ENCODE data around the gene BHLHA15. TPM values are rescaled to one million over a fixed set of nuclear protein-coding genes. Genes with fewer than 3 reads are reported as not detected.

Gene BHLHA15
- total and polyA plus RNA-seq, 2 donors (not counting 1 experiment from before 2014, with no cell fraction given), result 0.33 TPM; not detected in 1

GRCh38 chr7:98167653-98168052 lies 43.6 kb upstream of the BHLHA15 start:
- H4K20me1 ChIP-seq (ENCODE audit: control insufficient read depth, extremely low read depth, insufficient read depth, low read length), result no peaks in the 10 kb centered on the region
- no peaks in the 10 kb centered on the region for H3K36me3 ChIP-seq (ENCODE audit: control insufficient read depth, insufficient read depth, low read length)
- no peaks in the 10 kb centered on the region for H3K27me3 ChIP-seq (ENCODE audit: control insufficient read depth, insufficient read depth, low read length)
- H3K4me2 ChIP-seq (ENCODE audit: extremely low read depth, insufficient read depth, low read length), result no peak overlapping the region
- no peaks in the 10 kb centered on the region for H3K9me3 ChIP-seq (ENCODE audit: control insufficient read depth, insufficient read depth, low read depth, low read length)
- no peaks in the 10 kb centered on the region for H3K79me2 ChIP-seq (ENCODE audit: control insufficient read depth, insufficient read depth, low read length)
- H3K9ac ChIP-seq (ENCODE audit: insufficient read depth, low read length), result no peak overlapping the region
- no peak overlapping the region for H2AFZ ChIP-seq (ENCODE audit: low read length)
- no peak overlapping the region for H3K4me3 ChIP-seq (replicated peaks in 1 of 4; ENCODE audit: control extremely low read depth in 1 of 4, insufficient read depth in 1 of 4, low read depth in 3 of 4, low read length in 4 of 4)
- no peaks in the 10 kb centered on the region for H3K4me1 ChIP-seq (ENCODE audit: control insufficient read depth, extremely low read depth, insufficient read depth, low read length)
- no peak for DNase-seq (ENCODE audit: low read depth in 2 of 2)
- H3K27ac ChIP-seq (ENCODE audit: insufficient read depth, low read length), result no peak overlapping the region
- no peak for TF ChIP-seq EZH2 (IDR thresholded peaks at IDR 0.05; ENCODE audit: low read length, missing control alignments)
- no peak for TF ChIP-seq CTCF (conservative IDR thresholded peaks at IDR 0.05 in 1 of 2, IDR thresholded peaks at IDR 0.05 in 1 of 2; ENCODE audit: low read depth in 1 of 2, low read length in 2 of 2)

GRCh38 chr7:98168181-98168903 lies 42.9 kb upstream of the BHLHA15 start:
- H3K9me3 ChIP-seq (ENCODE audit: control insufficient read depth, insufficient read depth, low read depth, low read length), result no peaks in the 10 kb centered on the region
- no peaks in the 10 kb centered on the region for H4K20me1 ChIP-seq (ENCODE audit: control insufficient read depth, extremely low read depth, insufficient read depth, low read length)
- H3K27me3 ChIP-seq (ENCODE audit: control insufficient read depth, insufficient read depth, low read length), result no peaks in the 10 kb centered on the region
- no peak overlapping the region for H3K4me3 ChIP-seq (replicated peaks in 1 of 4; ENCODE audit: control extremely low read depth in 1 of 4, insufficient read depth in 1 of 4, low read depth in 3 of 4, low read length in 4 of 4)
- no peaks in the 10 kb centered on the region for H3K36me3 ChIP-seq (ENCODE audit: control insufficient read depth, insufficient read depth, low read length)
- peak; percentile 85 to 91 for TF ChIP-seq CTCF (conservative IDR thresholded peaks at IDR 0.05 in 1 of 2, IDR thresholded peaks at IDR 0.05 in 1 of 2; ENCODE audit: low read depth in 1 of 2, low read length in 2 of 2)
- no peak for TF ChIP-seq EZH2 (IDR thresholded peaks at IDR 0.05; ENCODE audit: low read length, missing control alignments)
- H2AFZ ChIP-seq (ENCODE audit: low read length), result no peak overlapping the region
- no peak overlapping the region for H3K4me2 ChIP-seq (ENCODE audit: extremely low read depth, insufficient read depth, low read length)
- no peaks in the 10 kb centered on the region for H3K4me1 ChIP-seq (ENCODE audit: control insufficient read depth, extremely low read depth, insufficient read depth, low read length)
- no peak overlapping the region for H3K27ac ChIP-seq (ENCODE audit: insufficient read depth, low read length)
- no peaks in the 10 kb centered on the region for H3K79me2 ChIP-seq (ENCODE audit: control insufficient read depth, insufficient read depth, low read length)
- DNase-seq (ENCODE audit: low read depth in 2 of 2), result peak; percentile 63 to 72
- no peak overlapping the region for H3K9ac ChIP-seq (ENCODE audit: insufficient read depth, low read length)

- no peak overlapping the region for H3K27ac ChIP-seq (ENCODE audit: insufficient read depth, low read length)
- H3K79me2 ChIP-seq (ENCODE audit: control insufficient read depth, insufficient read depth, low read length), result no peaks in the 10 kb centered on the region
- H3K27me3 ChIP-seq (ENCODE audit: control insufficient read depth, insufficient read depth, low read length), result no peaks in the 10 kb centered on the region
- H3K9ac ChIP-seq (ENCODE audit: insufficient read depth, low read length), result no peak overlapping the region
- no peak overlapping the region for H3K4me3 ChIP-seq (replicated peaks in 1 of 4; ENCODE audit: control extremely low read depth in 1 of 4, insufficient read depth in 1 of 4, low read depth in 3 of 4, low read length in 4 of 4)
- no peaks in the 10 kb centered on the region for H3K36me3 ChIP-seq (ENCODE audit: control insufficient read depth, insufficient read depth, low read length)
- no peak for DNase-seq (ENCODE audit: low read depth in 2 of 2)
- H3K9me3 ChIP-seq (ENCODE audit: control insufficient read depth, insufficient read depth, low read depth, low read length), result no peaks in the 10 kb centered on the region
- H3K4me2 ChIP-seq (ENCODE audit: extremely low read depth, insufficient read depth, low read length), result no peak overlapping the region
- H2AFZ ChIP-seq (ENCODE audit: low read length), result no peak overlapping the region
- TF ChIP-seq EZH2 (IDR thresholded peaks at IDR 0.05; ENCODE audit: low read length, missing control alignments), result no peak
- no peak for TF ChIP-seq CTCF (conservative IDR thresholded peaks at IDR 0.05 in 1 of 2, IDR thresholded peaks at IDR 0.05 in 1 of 2; ENCODE audit: low read depth in 1 of 2, low read length in 2 of 2)
- no peaks in the 10 kb centered on the region for H4K20me1 ChIP-seq (ENCODE audit: control insufficient read depth, extremely low read depth, insufficient read depth, low read length)
- no peaks in the 10 kb centered on the region for H3K4me1 ChIP-seq (ENCODE audit: control insufficient read depth, extremely low read depth, insufficient read depth, low read length)
Observed at GRCh38 chr7:98168904-98169621, 42.2 kb upstream of the BHLHA15 start.
